Left colon (tissue), 2 donors: ENCODE measurements around the gene RPS6KA2. TPM values are rescaled to one million over a fixed set of nuclear protein-coding genes. Genes with fewer than 3 reads are reported as not detected.
"Not testable (repeated sequence)": the region's sequence is repeated elsewhere in the genome, so short reads cannot be mapped to it uniquely, and the experiment has no call there.

ENCODE experiments used
- ATAC-seq: fragments of 200-7000 bp; cut with Tn5 transposase; one replicate; pipeline ENCODE4 v1.9.1; 2020; ENCODE audit warnings: mild to moderate bottlenecking, moderate library complexity
- DNase-seq, 2 donors: peaks; one replicate each; pipeline ENCODE4 v3.0.0-alpha.2; 2020
- intact Hi-C, 2 donors: fragments of 100-400 bp; cut with DNase I in 1 of 2; cut with micrococcal nuclease in 1 of 2; formaldehyde crosslinking; loops; one replicate each; pipeline versions ENCODE4 v1.11.2 to v1.14.0; 2022; cut with DNase I, micrococcal nuclease
- microRNA-seq, 2 donors: library from miRNA; unstranded; fragments of <30 nt; microRNA quantifications; one replicate each; pipeline versions ENCODE4 v1.1.0 to v1.2.0, GENCODE V29; 2020
- total RNA-seq, 2 donors: library from RNA; stranded (reverse); fragmentation: NEBNext Ultra II Directional; extraction: Animal tissue kit (Norgen Biotek cat#: 25700); gene quantifications; one replicate each; pipeline ENCODE4 v1.2.1, GENCODE V29; 2021
- donor health status: DM: no; HTN: no; CAD: no.
- donor health status: DM: yes; HTN: yes; CAD: no.

RPS6KA2 gene
- total RNA-seq, 2 donors from 2014 or later, result 11.5 to 13.3 TPM

- intact Hi-C loops, result no loop called here
- DNase-seq (no peak), ATAC-seq (no peak)
Observed at GRCh38 chr6:166365221-166365620, 261.8 kb downstream of the RPS6KA2 start.

GRCh38 chr6:166364456-166364855 lies 262.6 kb downstream of the RPS6KA2 start:
- no peak for ATAC-seq

GRCh38 chr6:166362427-166362826 lies 264.6 kb downstream of the RPS6KA2 start:
- ATAC-seq, intact Hi-C loops, DNase-seq: not testable (repeated sequence)

More at GRCh38 chr6:166364456-166364855, 262.6 kb downstream of the RPS6KA2 start:
- DNase-seq, result no peak
- intact Hi-C loops, result no loop called here

GRCh38 chr6:166361077-166361429 lies 266.0 kb downstream of the RPS6KA2 start:
- ATAC-seq (peak; percentile 83), DNase-seq (no peak)
- intact Hi-C loops, result no loop called here

GRCh38 chr6:166360243-166361076 lies 266.6 kb downstream of the RPS6KA2 start:
- DNase-seq (no peak), ATAC-seq (no peak)
- intact Hi-C loops, result no loop called here

Small RNAs within 50 kb of the gene (microRNA-seq; reads per million reads assigned to microRNA genes)
- gene MIR1913, result 0 reads per million in 2 donors

Other genes starting within 250 kb of the RPS6KA2 start
- 100 to 1,000 TPM; 124 to 152 TPM for gene MPC1, start 244.3 kb downstream of the RPS6KA2 start, total RNA-seq
- 1 to 10 TPM in 1 of 2 donors, under 1 TPM in 1; 0.81 to 1.1 TPM for gene RAMACL, start 40.6 kb downstream of the RPS6KA2 start, total RNA-seq